ENCODE data around the gene COQ10A. TPM values are rescaled to one million over a fixed set of nuclear protein-coding genes. Genes with fewer than 3 reads are reported as not detected.
A peak's percentile ranks its signal among the peaks of the same experiment; 100 is the strongest.

The COQ10A gene
- total and polyA plus RNA-seq, 9 of the 15 experiments (the other 6 are each of a cell fraction or from before 2014, with no cell fraction given): 3.1 to 26.4 (median 12.7) TPM

GRCh38 chr12:56315622-56316473 is 49.1 kb downstream of the COQ10A start, which contains the start of gene CNPY2 (continued):
- peak; percentile 90 for TF ChIP-seq TFE3 (CRISPR knock-in tag; IDR thresholded peaks at IDR 0.05)
- TF ChIP-seq MNT (conservative IDR thresholded peaks at IDR 0.05): peak; percentile 90 to 95
- peak; percentile 9 for TF ChIP-seq RBM39 (optimal IDR thresholded peaks at IDR 0.05; ENCODE audit: low read depth, low read length)
- TF ChIP-seq ELF1 (tag; IDR thresholded peaks at IDR 0.05): no peak
- 0 out of 2 replicates have a peak, but pooled peaks have one; percentile 17 for TF ChIP-seq MXI1 (IDR thresholded peaks at IDR 0.05; ENCODE audit: low read depth, low read length)
- TF ChIP-seq TCFL5 (CRISPR knock-in tag; conservative IDR thresholded peaks at IDR 0.05): no peak
- peak; percentile 72; the same call in 1 of the 2 replicates for TF ChIP-seq MITF (IDR thresholded peaks at IDR 0.05)
- peak; percentile 56 for TF ChIP-seq ZNF511 (CRISPR knock-in tag; IDR thresholded peaks at IDR 0.05)
- peak; percentile 68; the same call in 1 of the 2 replicates for TF ChIP-seq ZBTB33 (CRISPR knock-in tag; IDR thresholded peaks at IDR 0.05)
- peak; percentile 56 for TF ChIP-seq PCBP1 (IDR thresholded peaks at IDR 0.05; ENCODE audit: low read depth, low read length, poor library complexity, severe bottlenecking)
- no peak for TF ChIP-seq HDAC8 (tag; IDR thresholded peaks at IDR 0.05)
- 0 out of 2 replicates have a peak, but pooled peaks have one; percentile 10 for TF ChIP-seq DMBX1 (CRISPR knock-in tag; IDR thresholded peaks at IDR 0.05; ENCODE audit: borderline replicate concordance)
- TF ChIP-seq ARID3A (IDR thresholded peaks at IDR 0.05; ENCODE audit: borderline replicate concordance, low read depth, low read length): no peak
- TF ChIP-seq ZBTB17 (CRISPR knock-in tag; IDR thresholded peaks at IDR 0.05): peak; percentile 33; the same call in 1 of the 2 replicates
- TF ChIP-seq STAT5A (IDR thresholded peaks at IDR 0.05; ENCODE audit: borderline replicate concordance, low read length): peak; percentile 5; the same call in 1 of the 2 replicates
- TF ChIP-seq PRPF4 (IDR thresholded peaks at IDR 0.05; ENCODE audit: insufficient read depth, low read depth, low read length, poor library complexity, severe bottlenecking): no peak

Measured in K562 (cell line).